ENCODE measurements around the gene YIPF3.

Gene YIPF3

DNA sequence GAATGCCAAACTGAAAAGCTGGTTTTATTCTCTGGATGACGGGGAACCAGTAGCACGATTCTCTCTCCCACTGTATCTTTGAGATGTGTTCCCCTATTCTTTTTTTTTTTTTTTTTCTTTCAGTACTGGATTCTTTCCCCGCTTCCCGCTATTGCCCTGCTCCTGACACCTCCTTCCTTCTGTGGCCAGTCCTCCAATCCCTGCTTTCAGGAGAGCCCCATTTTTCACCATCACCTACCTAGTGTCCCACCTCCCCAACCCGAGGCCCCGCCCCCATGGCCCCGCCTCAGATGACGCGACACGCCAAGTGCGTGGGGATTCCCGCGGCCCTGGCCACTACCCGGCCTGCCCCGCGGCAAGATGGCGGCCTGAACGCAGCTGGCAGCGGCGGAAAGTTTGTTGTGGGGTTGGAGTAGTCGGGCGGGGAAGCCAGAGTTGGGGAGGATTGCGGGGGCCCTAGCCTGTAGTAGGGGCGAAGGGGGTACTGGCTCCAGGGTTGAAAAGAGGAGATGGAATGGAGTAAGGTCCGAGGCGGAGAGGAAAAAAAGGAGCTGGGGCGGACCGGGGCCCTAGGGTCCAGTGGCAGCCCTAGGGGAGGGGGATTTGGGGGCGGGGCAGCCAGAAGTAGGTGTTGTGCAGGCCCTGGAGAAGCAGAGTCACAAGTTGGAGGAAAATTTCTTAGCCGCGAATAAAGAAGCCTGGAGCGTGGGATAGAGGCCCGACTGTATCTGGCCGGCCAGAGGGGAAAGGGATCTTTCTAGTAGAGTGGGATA, 39.3 kb downstream of the YIPF3 start, which contains the start of gene TJAP1:
Gene TJAP1 (plus strand): TSS at position 336 of the 773 bp plus-strand sequence. CDS start 21,432 bp downstream, outside the sequence.
- H3K27me3 ChIP-seq (ENCODE audit: insufficient read depth, insufficient read length) = no peaks in the 10 kb centered on the region
- H3K4me3 ChIP-seq (ENCODE audit: insufficient read length, low read depth) = peak within 1 kb of the TSS; percentile 51
- H3K36me3 ChIP-seq (ENCODE audit: insufficient read depth, insufficient read length, low read length) = peaks cover 13% of the 10 kb centered on the region
- peak within 1 kb of the TSS; percentile 87 for H3K9ac ChIP-seq (ENCODE audit: insufficient read length, low read depth)
- no peaks in the 10 kb centered on the region for H3K9me3 ChIP-seq (ENCODE audit: insufficient read depth, low read length)
- TF ChIP-seq YY1 (IDR thresholded peaks at IDR 0.05; ENCODE audit: insufficient read depth, insufficient read length) (peak; percentile 70), SUZ12 (IDR thresholded peaks at IDR 0.05; ENCODE audit: extremely low read depth, insufficient read depth, insufficient read length) (no peak)
- DNase-seq (ENCODE audit: low read depth, low spot score) = peak; percentile 63
- H3K4me1 ChIP-seq (ENCODE audit: insufficient read depth, insufficient read length) = peaks cover 8% of the 10 kb centered on the region

DNA sequence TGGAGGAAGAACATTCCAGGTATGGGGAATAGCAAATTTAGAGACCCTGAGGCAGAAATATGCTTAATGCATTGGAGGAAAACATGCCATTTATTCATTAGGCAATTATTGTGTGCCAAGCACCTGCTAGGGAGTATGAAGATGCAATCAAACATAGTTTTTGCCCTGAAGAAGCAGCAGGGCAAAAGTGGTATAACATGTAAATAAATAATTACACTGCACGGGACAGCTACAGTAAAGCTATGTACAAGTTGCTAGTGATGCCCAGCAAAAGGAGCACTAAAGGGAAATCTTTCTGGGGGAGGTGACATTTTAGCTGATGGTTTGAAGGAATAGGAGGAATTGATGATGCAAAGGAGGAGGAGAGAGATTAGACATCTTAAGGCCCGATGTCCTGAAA, 40.0 kb downstream of the YIPF3 start:
- DNase-seq (ENCODE audit: low read depth, low spot score) = no peak
- Histone ChIP-seq H3K4me1 (ENCODE audit: insufficient read depth, insufficient read length) (peaks cover 8% of the 10 kb centered on the region), H3K9ac (ENCODE audit: insufficient read length, low read depth) (peak overlapping the region; percentile 39), H3K4me3 (ENCODE audit: insufficient read length, low read depth) (no peak overlapping the region), H3K36me3 (ENCODE audit: insufficient read depth, insufficient read length, low read length) (peaks cover 11% of the 10 kb centered on the region), H3K27me3 (ENCODE audit: insufficient read depth, insufficient read length) (no peaks in the 10 kb centered on the region), H3K9me3 (ENCODE audit: insufficient read depth, low read length) (no peaks in the 10 kb centered on the region)
- TF ChIP-seq YY1 (IDR thresholded peaks at IDR 0.05; ENCODE audit: insufficient read depth, insufficient read length) (no peak), ZNF274 (IDR thresholded peaks at IDR 0.05; ENCODE audit: low read depth, low read length) (no peak), SUZ12 (IDR thresholded peaks at IDR 0.05; ENCODE audit: extremely low read depth, insufficient read depth, insufficient read length) (no peak)

DNA sequence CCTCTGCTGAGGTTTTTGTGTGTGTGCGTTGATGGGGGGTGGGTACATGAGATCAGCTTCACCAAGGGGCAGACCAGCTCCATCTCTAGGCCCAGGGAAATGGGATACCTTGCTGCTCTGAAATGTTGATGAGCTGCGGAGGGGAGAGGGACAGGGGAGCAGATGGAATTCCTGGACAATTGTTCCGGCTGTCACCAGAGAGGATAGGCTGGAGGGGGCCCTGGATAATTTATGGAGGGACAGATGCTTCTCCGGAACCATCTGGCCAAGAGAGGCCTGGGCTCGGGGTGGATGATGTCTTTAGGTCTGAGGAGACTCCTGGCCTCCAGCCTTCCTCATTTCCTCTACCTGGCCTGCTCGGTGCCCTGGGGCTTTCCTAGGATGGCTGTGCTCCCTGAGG, 41.2 kb downstream of the YIPF3 start:
- Histone ChIP-seq H3K4me1 (ENCODE audit: insufficient read depth, insufficient read length) (peaks cover 8% of the 10 kb centered on the region), H3K27me3 (ENCODE audit: insufficient read depth, insufficient read length) (no peaks in the 10 kb centered on the region), H3K9ac (ENCODE audit: insufficient read length, low read depth) (peak overlapping the region; percentile 8), H3K4me3 (ENCODE audit: insufficient read length, low read depth) (no peak overlapping the region), H3K36me3 (ENCODE audit: insufficient read depth, insufficient read length, low read length) (peaks cover 11% of the 10 kb centered on the region), H3K9me3 (ENCODE audit: insufficient read depth, low read length) (no peaks in the 10 kb centered on the region)
- no peak for DNase-seq (ENCODE audit: low read depth, low spot score)
- TF ChIP-seq ZNF274 (IDR thresholded peaks at IDR 0.05; ENCODE audit: low read depth, low read length) (no peak), SUZ12 (IDR thresholded peaks at IDR 0.05; ENCODE audit: extremely low read depth, insufficient read depth, insufficient read length) (no peak), YY1 (IDR thresholded peaks at IDR 0.05; ENCODE audit: insufficient read depth, insufficient read length) (no peak)

DNA sequence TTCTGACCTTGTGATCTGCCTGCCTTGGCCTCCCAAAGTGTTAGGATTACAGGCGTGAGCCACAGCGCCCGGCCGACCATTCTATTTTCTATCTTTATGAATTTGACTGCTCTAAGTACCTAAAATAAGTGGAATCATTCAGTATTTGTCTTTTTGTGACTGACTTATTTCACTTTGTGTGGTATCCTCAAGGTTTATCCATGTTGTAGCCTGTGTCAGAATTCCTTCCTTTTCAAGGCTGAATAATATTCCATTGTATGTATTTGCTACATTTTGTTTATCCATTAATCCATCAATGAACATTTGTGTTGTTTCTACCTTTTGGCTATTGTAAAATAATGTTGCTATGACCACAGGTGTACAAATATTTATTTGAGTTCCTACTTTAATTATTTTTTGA, 44.2 kb downstream of the YIPF3 start:
- H3K4me1 ChIP-seq (ENCODE audit: insufficient read depth, insufficient read length) = peaks cover 10% of the 10 kb centered on the region
- H3K36me3 ChIP-seq (ENCODE audit: insufficient read depth, insufficient read length, low read length) = no peaks in the 10 kb centered on the region
- H3K9ac ChIP-seq (ENCODE audit: insufficient read length, low read depth) = no peak overlapping the region
- DNase-seq (ENCODE audit: low read depth, low spot score) = no peak
- TF ChIP-seq SUZ12 (IDR thresholded peaks at IDR 0.05; ENCODE audit: extremely low read depth, insufficient read depth, insufficient read length) (no peak), YY1 (IDR thresholded peaks at IDR 0.05; ENCODE audit: insufficient read depth, insufficient read length) (no peak), ZNF274 (IDR thresholded peaks at IDR 0.05; ENCODE audit: low read depth, low read length) (no peak)
- H3K9me3 ChIP-seq (ENCODE audit: insufficient read depth, low read length) = no peaks in the 10 kb centered on the region
- no peaks in the 10 kb centered on the region for H3K27me3 ChIP-seq (ENCODE audit: insufficient read depth, insufficient read length)
- no peak overlapping the region for H3K4me3 ChIP-seq (ENCODE audit: insufficient read length, low read depth)

DNA sequence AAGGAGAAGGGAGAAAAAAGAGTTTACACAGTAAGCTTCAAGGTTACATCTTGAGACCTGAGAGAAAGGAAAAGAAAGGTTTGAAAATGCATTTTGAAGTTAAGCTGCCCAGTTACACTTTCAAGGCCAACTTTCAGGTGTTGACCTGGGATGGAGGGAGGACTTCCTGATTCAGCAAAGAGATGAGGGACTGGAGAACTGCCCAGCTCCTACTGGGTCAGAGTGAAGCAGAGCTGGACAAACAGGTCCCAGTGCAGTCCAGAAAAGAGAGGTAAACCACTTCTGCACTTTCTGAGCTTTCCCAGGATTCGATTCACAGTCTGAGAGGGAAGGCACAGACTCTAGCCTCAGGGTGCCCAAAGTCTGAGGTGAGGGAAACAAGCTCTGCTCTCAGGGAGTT, 45.3 kb downstream of the YIPF3 start:
- DNase-seq (ENCODE audit: low read depth, low spot score) = no peak
- Histone ChIP-seq H3K4me3 (ENCODE audit: insufficient read length, low read depth) (no peak overlapping the region), H3K4me1 (ENCODE audit: insufficient read depth, insufficient read length) (peaks cover 10% of the 10 kb centered on the region), H3K36me3 (ENCODE audit: insufficient read depth, insufficient read length, low read length) (no peaks in the 10 kb centered on the region), H3K9me3 (ENCODE audit: insufficient read depth, low read length) (no peaks in the 10 kb centered on the region), H3K27me3 (ENCODE audit: insufficient read depth, insufficient read length) (no peaks in the 10 kb centered on the region), H3K9ac (ENCODE audit: insufficient read length, low read depth) (no peak overlapping the region)
- TF ChIP-seq ZNF274 (IDR thresholded peaks at IDR 0.05; ENCODE audit: low read depth, low read length) (no peak), YY1 (IDR thresholded peaks at IDR 0.05; ENCODE audit: insufficient read depth, insufficient read length) (no peak), SUZ12 (IDR thresholded peaks at IDR 0.05; ENCODE audit: extremely low read depth, insufficient read depth, insufficient read length) (no peak)

DNA sequence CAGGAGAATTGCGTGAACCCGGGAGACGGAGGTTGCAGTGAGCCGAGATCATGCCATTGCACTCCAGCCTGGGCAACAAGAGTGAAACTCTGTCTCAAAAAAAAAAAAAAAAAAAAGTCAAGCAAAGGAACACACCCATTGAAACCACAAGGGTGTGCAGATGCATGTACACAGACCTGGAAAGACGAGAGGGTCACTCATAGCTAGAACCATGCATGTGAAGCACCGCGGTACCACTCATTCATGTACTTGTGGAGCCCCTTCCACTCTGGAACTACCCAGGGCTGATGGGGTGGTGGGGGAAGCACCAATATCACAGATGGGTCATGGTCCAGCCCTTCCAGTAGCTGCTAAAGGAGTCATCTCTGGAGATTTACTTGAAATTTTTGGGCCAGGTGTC, 46.8 kb downstream of the YIPF3 start:
- H3K9ac ChIP-seq (ENCODE audit: insufficient read length, low read depth) = no peak overlapping the region
- no peaks in the 10 kb centered on the region for H3K9me3 ChIP-seq (ENCODE audit: insufficient read depth, low read length)
- no peaks in the 10 kb centered on the region for H3K36me3 ChIP-seq (ENCODE audit: insufficient read depth, insufficient read length, low read length)
- TF ChIP-seq SUZ12 (IDR thresholded peaks at IDR 0.05; ENCODE audit: extremely low read depth, insufficient read depth, insufficient read length) (no peak), ZNF274 (IDR thresholded peaks at IDR 0.05; ENCODE audit: low read depth, low read length) (no peak), YY1 (IDR thresholded peaks at IDR 0.05; ENCODE audit: insufficient read depth, insufficient read length) (no peak)
- H3K4me1 ChIP-seq (ENCODE audit: insufficient read depth, insufficient read length) = peaks cover 10% of the 10 kb centered on the region
- H3K4me3 ChIP-seq (ENCODE audit: insufficient read length, low read depth) = no peak overlapping the region
- no peak for DNase-seq (ENCODE audit: low read depth, low spot score)
- no peaks in the 10 kb centered on the region for H3K27me3 ChIP-seq (ENCODE audit: insufficient read depth, insufficient read length)

DNA sequence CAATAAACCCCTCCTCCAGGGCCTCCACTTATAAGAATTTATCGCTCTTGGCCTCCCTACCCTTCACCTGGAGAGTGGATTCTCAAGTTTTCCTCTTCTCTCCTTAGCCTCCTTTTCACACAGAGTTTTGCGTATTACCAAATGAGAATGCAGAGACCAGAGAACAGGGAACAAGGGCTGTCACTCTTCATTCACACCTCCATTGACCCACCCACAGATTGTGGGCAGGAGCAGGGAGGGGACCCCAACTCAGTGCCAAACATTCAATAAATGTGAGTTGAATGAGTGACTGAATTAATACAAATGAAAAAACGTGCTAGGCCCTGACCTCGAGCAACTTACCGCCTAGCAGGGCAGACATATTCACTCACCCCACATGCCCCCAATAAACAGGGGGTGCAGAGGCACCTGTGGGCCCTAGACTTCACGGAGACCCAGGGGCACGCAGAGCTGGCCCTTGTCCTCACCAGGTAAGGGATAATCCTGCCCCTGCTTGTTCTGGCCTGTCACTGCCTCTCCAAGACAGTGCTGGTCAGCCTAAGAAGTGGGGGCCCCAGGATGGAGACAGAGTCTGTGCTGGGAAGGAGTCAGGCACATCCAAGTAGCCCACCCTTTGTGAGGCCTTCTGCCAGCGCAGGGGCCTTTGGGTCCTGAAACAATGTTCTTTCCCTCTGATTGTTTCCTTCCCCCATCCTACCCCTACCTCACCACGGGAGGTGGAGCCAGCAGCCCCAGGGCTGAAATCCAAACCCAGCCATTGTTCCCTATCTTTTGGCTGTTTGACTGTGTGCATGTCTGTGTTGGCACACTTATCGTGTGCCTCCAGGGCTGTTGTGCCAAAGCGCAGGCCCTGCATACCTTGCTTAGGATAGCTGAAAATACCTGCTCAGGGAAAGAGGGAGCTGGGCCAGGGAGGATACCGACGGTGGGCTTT, 47.7 kb downstream of the YIPF3 start:
- H3K9ac ChIP-seq (ENCODE audit: insufficient read length, low read depth) = peak overlapping the region; percentile 24
- H3K4me3 ChIP-seq (ENCODE audit: insufficient read length, low read depth) = no peak overlapping the region
- no peaks in the 10 kb centered on the region for H3K9me3 ChIP-seq (ENCODE audit: insufficient read depth, low read length)
- DNase-seq (ENCODE audit: low read depth, low spot score) = no peak
- TF ChIP-seq SUZ12 (IDR thresholded peaks at IDR 0.05; ENCODE audit: extremely low read depth, insufficient read depth, insufficient read length) = no peak
- TF ChIP-seq ZNF274 (IDR thresholded peaks at IDR 0.05; ENCODE audit: low read depth, low read length) = no peak
- no peak for TF ChIP-seq YY1 (IDR thresholded peaks at IDR 0.05; ENCODE audit: insufficient read depth, insufficient read length)
- peaks cover 10% of the 10 kb centered on the region for H3K4me1 ChIP-seq (ENCODE audit: insufficient read depth, insufficient read length)
- H3K36me3 ChIP-seq (ENCODE audit: insufficient read depth, insufficient read length, low read length) = no peaks in the 10 kb centered on the region
- no peaks in the 10 kb centered on the region for H3K27me3 ChIP-seq (ENCODE audit: insufficient read depth, insufficient read length)
